Lower leg skin (tissue), 3 donors: ENCODE data around the gene SUGCT.

Source experiments
- CTCF ChIP-seq, 3 donors: fragments of 450-650 bp; IDR thresholded peaks; one replicate each; pipeline ENCODE4 v1.5.1; 2016; ENCODE audit warnings: antibody characterized with exemption in 3 of 3, mild to moderate bottlenecking in 3 of 3, moderate library complexity in 2 of 3
- POLR2A ChIP-seq, 2 donors: fragments of 450-650 bp; IDR thresholded peaks; one replicate each; pipeline ENCODE4 v1.6.1; 2016 to 2017; ENCODE audit warnings: antibody characterized with exemption in 2 of 2, mild to moderate bottlenecking in 1 of 2, moderate library complexity in 1 of 2

GRCh38 chr7:40232242-40232893, 97.6 kb downstream of the SUGCT start:
- TF ChIP-seq CTCF (IDR thresholded peaks at IDR 0.05): no peak
- no peak for TF ChIP-seq POLR2A (IDR thresholded peaks at IDR 0.05)
